ENCODE data around the gene HIF3A. TPM values are rescaled to one million over a fixed set of nuclear protein-coding genes. Genes with fewer than 3 reads are reported as not detected.

The HIF3A gene
- total and polyA plus RNA-seq, 2 donors (not counting 3 experiments of a cell fraction or from before 2014, with no cell fraction given): 8.1 to 8.5 TPM

- Histone ChIP-seq H3K9ac (replicated peaks; ENCODE audit: extremely low read depth, insufficient read depth, low read length) (peak overlapping the region; percentile 16), H3K27me3 (ENCODE audit: control insufficient read depth in 2 of 2, insufficient read depth in 2 of 2, low read length in 2 of 2) (no peaks in the 10 kb centered on the region), H3K4me3 (replicated peaks in 1 of 3; ENCODE audit: insufficient read depth in 1 of 3, low read depth in 1 of 3, low read length in 3 of 3) (no peak overlapping the region), H2AFZ (ENCODE audit: low read depth, low read length) (no peak overlapping the region), H4K20me1 (replicated peaks; ENCODE audit: control insufficient read depth, extremely low read depth, insufficient read depth, low read length) (no peaks in the 10 kb centered on the region), H3K79me2 (ENCODE audit: control insufficient read depth, insufficient read depth, low read length) (peaks cover 43% of the 10 kb centered on the region), H3K9me3 (replicated peaks; ENCODE audit: control insufficient read depth, insufficient read depth, low read length) (no peaks in the 10 kb centered on the region), H3K36me3 (ENCODE audit: control insufficient read depth in 2 of 2, extremely low read depth in 1 of 2, insufficient read depth in 2 of 2, low read length in 2 of 2) (peaks cover 13 to 19% of the 10 kb centered on the region in 2 experiments), H3K9me1 (replicated peaks; ENCODE audit: control insufficient read depth, extremely low read depth, insufficient read depth, low read length) (no peaks in the 10 kb centered on the region), H3K4me1 (ENCODE audit: control insufficient read depth, extremely low read depth, insufficient read depth, low read length) (peaks cover 34% of the 10 kb centered on the region), H3K4me2 (ENCODE audit: insufficient read depth, low read length) (peak overlapping the region; percentile 26), H3K27ac (ENCODE audit: insufficient read depth, low read depth, low read length) (peak overlapping the region; percentile 82)
- FAIRE-seq: peak; percentile 95
- ChIA-PET POLR2A (no interaction called here), CTCF (interaction anchor here (1.3 to 4.5 kb wide), 7 partner anchors 16 to 93 kb away, joined by 4 to 37 read pairs (median 5); partner anchors contain the start of gene PPP5C)
- dilution Hi-C loops (cut with MboI; ENCODE audit: extremely low pct_ligation_motif_present, low sequenced_read_pairs) (no loop called here), intact Hi-C loops (cut with micrococcal nuclease) (loop anchor here (1.0 kb wide), 3 partner anchors 22 to 93 kb away; partner anchors contain the start of gene PPP5C)
- TF ChIP-seq MYC (IDR thresholded peaks at IDR 0.05; ENCODE audit: low read depth, low read length): no peak
- TF ChIP-seq POLR2AphosphoS5 (IDR thresholded peaks at IDR 0.05; ENCODE audit: insufficient read depth, low read depth, low read length): peak; percentile 13
- no peak for TF ChIP-seq EZH2 (IDR thresholded peaks at IDR 0.05; ENCODE audit: borderline replicate concordance, low read depth, low read length, severe bottlenecking)
- BruUV-seq (replicated peaks): no TSS peak
- peak; percentile 81 for DNase-seq (ENCODE audit: low read depth, low spot score)
Measured at GRCh38 chr19:46373491-46374359, 76.9 kb downstream of the HIF3A start.

GRCh38 chr19:46374536-46375475 lies 78.0 kb downstream of the HIF3A start:
- Histone ChIP-seq H3K9me3 (replicated peaks; ENCODE audit: control insufficient read depth, insufficient read depth, low read length) (no peaks in the 10 kb centered on the region), H3K27ac (ENCODE audit: insufficient read depth, low read depth, low read length) (peak overlapping the region; percentile 82), H3K27me3 (ENCODE audit: control insufficient read depth in 2 of 2, insufficient read depth in 2 of 2, low read length in 2 of 2) (no peaks in the 10 kb centered on the region), H3K4me1 (ENCODE audit: control insufficient read depth, extremely low read depth, insufficient read depth, low read length) (peaks cover 34% of the 10 kb centered on the region), H2AFZ (ENCODE audit: low read depth, low read length) (no peak overlapping the region), H3K4me2 (ENCODE audit: insufficient read depth, low read length) (no peak overlapping the region), H3K9ac (replicated peaks; ENCODE audit: extremely low read depth, insufficient read depth, low read length) (no peak overlapping the region), H3K79me2 (ENCODE audit: control insufficient read depth, insufficient read depth, low read length) (peaks cover 43% of the 10 kb centered on the region), H4K20me1 (replicated peaks; ENCODE audit: control insufficient read depth, extremely low read depth, insufficient read depth, low read length) (no peaks in the 10 kb centered on the region), H3K4me3 (replicated peaks in 1 of 3; ENCODE audit: insufficient read depth in 1 of 3, low read depth in 1 of 3, low read length in 3 of 3) (no peak overlapping the region), H3K9me1 (replicated peaks; ENCODE audit: control insufficient read depth, extremely low read depth, insufficient read depth, low read length) (no peaks in the 10 kb centered on the region), H3K36me3 (ENCODE audit: control insufficient read depth in 2 of 2, extremely low read depth in 1 of 2, insufficient read depth in 2 of 2, low read length in 2 of 2) (peaks cover 16 to 17% of the 10 kb centered on the region in 2 experiments)
- no TSS peak for BruUV-seq (replicated peaks)
- CTCF ChIA-PET: interaction anchor here (1.4 to 4.5 kb wide), 2 partner anchors 23 to 94 kb away, joined by 4 to 37 read pairs; no protein-coding TSS in a partner anchor
- FAIRE-seq: no peak
- intact Hi-C loops (cut with micrococcal nuclease): no loop called here
- POLR2A ChIA-PET: no interaction called here
- TF ChIP-seq FOS (IDR thresholded peaks at IDR 0.05; ENCODE audit: borderline replicate concordance, insufficient read depth, low read length) (no peak), POLR2AphosphoS5 (IDR thresholded peaks at IDR 0.05; ENCODE audit: insufficient read depth, low read depth, low read length) (no peak), EZH2 (IDR thresholded peaks at IDR 0.05; ENCODE audit: borderline replicate concordance, low read depth, low read length, severe bottlenecking) (no peak), GATA2 (IDR thresholded peaks at IDR 0.05; ENCODE audit: insufficient read depth, insufficient read length, low read depth, low read length) (no peak), POLR2A (IDR thresholded peaks at IDR 0.05; ENCODE audit: low read depth, low read length) (no peak), CTCF (IDR thresholded peaks at IDR 0.05; ENCODE audit: extremely low read depth in 1 of 2, insufficient read depth in 1 of 2, low read depth in 1 of 2, low read length in 2 of 2) (no peak), JUN (IDR thresholded peaks at IDR 0.05; ENCODE audit: borderline replicate concordance, insufficient read depth, insufficient read length, low read depth) (no peak), MYC (IDR thresholded peaks at IDR 0.05; ENCODE audit: low read depth, low read length) (no peak)
- TF ChIP-seq, protein P1, sequence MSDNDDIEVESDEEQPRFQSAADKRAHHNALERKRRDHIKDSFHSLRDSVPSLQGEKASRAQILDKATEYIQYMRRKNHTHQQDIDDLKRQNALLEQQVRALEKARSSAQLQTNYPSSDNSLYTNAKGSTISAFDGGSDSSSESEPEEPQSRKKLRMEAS (IDR thresholded peaks at IDR 0.05; ENCODE audit: insufficient read depth, insufficient read length): no peak
- dilution Hi-C loops (cut with MboI; ENCODE audit: extremely low pct_ligation_motif_present, low sequenced_read_pairs): no loop called here
- no peak for DNase-seq (ENCODE audit: low read depth, low spot score)
